PFSK-1 (cell line): ENCODE data around the gene NPHS2.

Experiments
- FOXP2 ChIP-seq: optimal IDR thresholded peaks from 2 replicates; pipeline ENCODE3; 2011; ENCODE audit warnings: borderline replicate concordance, control low read depth, inconsistent platforms; ENCODE audit not compliant: insufficient read depth; ENCODE audit errors: extremely low read length, extremely low read depth
- POLR2AphosphoS5 ChIP-seq: IDR thresholded peaks from 2 replicates; pipeline ENCODE4 v1.6.1; 2012; ENCODE audit warnings: low read depth, mild to moderate bottlenecking, control low read depth, low read length, moderate library complexity
- REST ChIP-seq, 2 experiments: IDR thresholded peaks; 2 replicates each; pipeline versions ENCODE4 v1.6.1 to v1.8.0; 2011 to 2012; ENCODE audit warnings: low read depth in 2 of 2, low read length in 2 of 2, control low read depth in 1 of 2, inconsistent platforms in 1 of 2, mild to moderate bottlenecking in 1 of 2, moderate library complexity in 1 of 2; ENCODE audit not compliant: insufficient read depth in 1 of 2
- SIN3A ChIP-seq: IDR thresholded peaks from 2 replicates; pipeline ENCODE4 v1.6.1; 2012; ENCODE audit warnings: mild to moderate bottlenecking, low read length, moderate library complexity, borderline replicate concordance; ENCODE audit not compliant: insufficient read depth
- TAF1 ChIP-seq: IDR thresholded peaks from 2 replicates; pipeline ENCODE4 v1.6.1; 2012; ENCODE audit warnings: low read length, control low read depth, borderline replicate concordance; ENCODE audit not compliant: insufficient read depth

Gene NPHS2

GRCh38 chr1:179576509-179576908, 761 bp upstream of the NPHS2 start:
- TF ChIP-seq REST (IDR thresholded peaks at IDR 0.05; ENCODE audit: insufficient read depth in 1 of 2, low read depth in 2 of 2, low read length in 2 of 2) (no peak), POLR2AphosphoS5 (no peak), TAF1 (no peak), FOXP2 (no peak), SIN3A (no peak)

GRCh38 chr1:179558078-179558477, 17.7 kb downstream of the NPHS2 start:
- TF ChIP-seq POLR2AphosphoS5 = no peak
- TF ChIP-seq TAF1 = no peak
- TF ChIP-seq SIN3A = no peak
- TF ChIP-seq FOXP2 = no peak
- no peak for TF ChIP-seq REST (IDR thresholded peaks at IDR 0.05; ENCODE audit: insufficient read depth in 1 of 2, low read depth in 2 of 2, low read length in 2 of 2)

GRCh38 chr1:179554427-179554826, 21.3 kb downstream of the NPHS2 start:
- TF ChIP-seq FOXP2 (no peak), TAF1 (no peak), POLR2AphosphoS5 (no peak), REST (IDR thresholded peaks at IDR 0.05; ENCODE audit: insufficient read depth in 1 of 2, low read depth in 2 of 2, low read length in 2 of 2) (no peak), SIN3A (no peak)

GRCh38 chr1:179550746-179551682, 24.7 kb downstream of the NPHS2 start:
- TF ChIP-seq REST (IDR thresholded peaks at IDR 0.05; ENCODE audit: insufficient read depth in 1 of 2, low read depth in 2 of 2, low read length in 2 of 2) = no peak
- no peak for TF ChIP-seq SIN3A

- TF ChIP-seq REST (IDR thresholded peaks at IDR 0.05; ENCODE audit: insufficient read depth in 1 of 2, low read depth in 2 of 2, low read length in 2 of 2) (no peak), TAF1 (no peak), FOXP2 (no peak), SIN3A (no peak), POLR2AphosphoS5 (no peak)
These were observed 26.4 kb downstream of the NPHS2 start for GRCh38 chr1:179549368-179549700.
